CD8-positive, alpha-beta memory T cell (primary cell): ENCODE results near the gene NBDY. TPM values are rescaled to one million over a fixed set of nuclear protein-coding genes. Genes with fewer than 3 reads are reported as not detected.

Source experiments
- CTCF ChIA-PET: fragments of 350-600 bp; sonication (Branson Sonifier 250); formaldehyde crosslinking; loops from one replicate; lab custom pipeline; 2021; ENCODE audit warnings: antibody characterized with exemption; lab: Charles Lee
- POLR2A ChIA-PET: fragments of 350-600 bp; sonication (Branson Sonifier 250); formaldehyde crosslinking; loops from one replicate; lab custom pipeline; 2021; ENCODE audit warnings: antibody characterized with exemption; lab: Charles Lee
- DNase-seq, 5 donors: peaks; one replicate each; pipeline versions ENCODE4 v3.0.0 to v3.0.0-alpha.2; 2020 to 2022; ENCODE audit warnings: mixed read lengths in 1 of 5
- H3K27ac ChIP-seq: one replicate; pipeline ENCODE4 v1.7.0; 2013; ENCODE audit warnings: low read depth, mild to moderate bottlenecking, low read length, moderate library complexity
- H3K27me3 ChIP-seq: 2 replicates; pipeline ENCODE4 v1.7.0; 2013; ENCODE audit warnings: low read length, mild to moderate bottlenecking; ENCODE audit not compliant: insufficient read depth, poor library complexity, severe bottlenecking
- H3K36me3 ChIP-seq: 2 replicates; pipeline ENCODE4 v1.7.0; 2013; ENCODE audit warnings: mild to moderate bottlenecking, low read length, moderate library complexity; ENCODE audit not compliant: insufficient read depth
- H3K4me1 ChIP-seq: 2 replicates; pipeline ENCODE4 v1.7.0; 2013; ENCODE audit warnings: mild to moderate bottlenecking, low read length, moderate library complexity; ENCODE audit not compliant: insufficient read depth
- H3K4me3 ChIP-seq: 2 replicates; pipeline ENCODE4 v1.7.0; 2013; ENCODE audit warnings: mild to moderate bottlenecking, low read length
- H3K9me3 ChIP-seq: 2 replicates; pipeline ENCODE4 v1.7.0; 2013; ENCODE audit warnings: mild to moderate bottlenecking, low read length
- H3K27ac Mint-ChIP-seq, 8 donors: one replicate each; pipeline ENCODE4 v1.8.0; 2020 to 2021; ENCODE audit warnings: mixed read lengths in 8 of 8, mild to moderate bottlenecking in 6 of 8, inconsistent platforms in 3 of 8, moderate library complexity in 3 of 8
- H3K27me3 Mint-ChIP-seq, 2 donors: one replicate each; pipeline ENCODE4 v1.8.0; 2020 to 2021; ENCODE audit warnings: mixed read lengths in 2 of 2, mild to moderate bottlenecking in 1 of 2, moderate library complexity in 1 of 2
- H3K36me3 Mint-ChIP-seq, 3 donors: one replicate each; pipeline ENCODE4 v1.8.0; 2020 to 2021; ENCODE audit warnings: mixed read lengths in 3 of 3, inconsistent platforms in 1 of 3, mild to moderate bottlenecking in 1 of 3
- H3K4me1 Mint-ChIP-seq, 3 donors: one replicate each; pipeline ENCODE4 v1.8.0; 2020 to 2021; ENCODE audit warnings: mixed read lengths in 3 of 3, inconsistent platforms in 1 of 3, mild to moderate bottlenecking in 1 of 3
- H3K4me3 Mint-ChIP-seq, 7 donors: one replicate each; pipeline ENCODE4 v1.8.0; 2020 to 2021; ENCODE audit warnings: mixed read lengths in 7 of 7, mild to moderate bottlenecking in 6 of 7, moderate library complexity in 4 of 7, inconsistent platforms in 2 of 7
- H3K9me3 Mint-ChIP-seq, 5 donors: one replicate each; pipeline ENCODE4 v1.8.0; 2020 to 2022; ENCODE audit warnings: mixed read lengths in 5 of 5, mild to moderate bottlenecking in 3 of 5, moderate library complexity in 2 of 5, inconsistent platforms in 1 of 5
- polyA plus RNA-seq: library from polyadenylated mRNA; unstranded; fragments of 300-500 nt; fragmentation: Illumina TruSeq; gene quantifications from one replicate; pipeline ENCODE4 v1.2.3, GENCODE V29; 2021
- total RNA-seq, 2 experiments: library from RNA; stranded (reverse); gene quantifications; one replicate each; pipeline ENCODE4 v1.2.3, GENCODE V29; 2021

NBDY gene
- total and polyA plus RNA-seq, 3 experiments from 2014 or later: 34.1 to 65.2 (median 34.8) TPM

DNA sequence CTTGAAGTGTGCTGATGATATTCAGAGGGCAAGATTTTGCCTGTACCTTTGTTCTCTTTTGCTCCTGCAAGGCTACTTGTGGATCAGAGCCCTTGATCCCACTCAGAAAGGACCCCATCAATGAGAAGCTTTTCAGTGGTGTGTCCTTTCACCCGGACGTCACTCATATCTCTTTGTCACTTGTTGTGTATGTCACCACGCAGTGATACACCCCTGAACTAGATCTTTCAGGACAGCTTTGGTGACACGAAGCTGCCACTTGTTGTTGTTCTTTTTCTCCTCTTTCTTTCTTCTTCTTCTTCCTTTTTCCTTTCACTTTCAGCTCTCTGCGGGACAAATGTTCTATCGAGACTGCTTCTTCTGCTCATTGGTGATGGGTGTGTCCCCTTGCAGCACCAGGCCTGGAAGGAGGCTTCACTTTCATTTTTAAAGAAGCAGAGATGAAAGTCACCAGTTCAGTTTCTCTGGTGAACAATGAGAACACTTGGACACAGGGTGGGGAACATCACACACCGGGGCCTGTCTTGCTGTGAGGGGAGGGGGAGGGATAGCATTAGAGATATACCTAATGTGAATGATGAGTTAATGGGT is 83.6 kb downstream of the NBDY start:
- peak in 3 of 5 donors; percentile 52 to 66 (median 65) for DNase-seq
- ChIA-PET POLR2A (no interaction called here), CTCF (no interaction called here)
- Mint-ChIP-seq H3K27ac (peak overlapping the region; percentile 86 to 99 (median 94)), H3K27me3 (no peaks in the 10 kb centered on the region), H3K36me3 (peaks cover 3% of the 10 kb centered on the region in 3 donors), H3K4me1 (peaks cover 28 to 64% (median 34%) of the 10 kb centered on the region in 3 donors), H3K4me3 (peak overlapping the region; percentile 22 to 82 (median 78)), H3K9me3 (no peaks in the 10 kb centered on the region)
- Histone ChIP-seq H3K4me1 (peaks cover 15% of the 10 kb centered on the region), H3K4me3 (peak overlapping the region; percentile 49), H3K27ac (peak overlapping the region; percentile 53), H3K27me3 (no peaks in the 10 kb centered on the region), H3K36me3 (no peaks in the 10 kb centered on the region), H3K9me3 (no peaks in the 10 kb centered on the region)

DNA sequence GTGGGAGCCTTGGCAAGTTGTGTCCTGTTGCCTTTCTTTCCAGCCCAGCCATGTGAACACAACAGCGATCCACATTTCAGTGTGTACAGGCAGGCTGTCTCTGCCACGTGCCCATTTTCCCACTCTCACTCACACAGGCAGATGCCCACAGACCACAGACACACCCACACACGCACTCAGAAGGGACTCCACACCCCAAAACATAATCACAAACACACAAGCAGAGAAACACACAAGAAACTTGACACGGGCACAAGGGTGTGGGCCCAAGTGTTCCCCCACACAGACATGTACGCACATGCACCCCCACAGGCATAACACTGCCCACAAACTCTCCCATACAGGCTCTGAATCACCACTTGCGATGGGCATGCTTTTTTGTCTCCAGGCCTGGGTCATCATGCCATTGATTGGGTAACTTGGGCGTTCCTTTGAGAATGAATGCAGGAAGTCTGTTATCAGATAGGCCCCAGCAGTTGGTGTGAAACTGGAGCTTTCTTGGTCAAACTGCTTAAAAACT is 84.3 kb downstream of the NBDY start:
- DNase-seq: peak; percentile 41 to 78 (median 66)
- H3K27ac Mint-ChIP-seq: peak overlapping the region; percentile 86 to 99 (median 94)
- H3K27me3 ChIP-seq: no peaks in the 10 kb centered on the region
- H3K9me3 Mint-ChIP-seq: no peaks in the 10 kb centered on the region
- no peak overlapping the region for H3K4me3 ChIP-seq
- H3K4me1 ChIP-seq: peaks cover 15% of the 10 kb centered on the region
- H3K36me3 Mint-ChIP-seq: peaks cover 3% of the 10 kb centered on the region in 3 donors
- H3K9me3 ChIP-seq: no peaks in the 10 kb centered on the region
- H3K4me1 Mint-ChIP-seq: peaks cover 28 to 62% (median 34%) of the 10 kb centered on the region in 3 donors
- no peaks in the 10 kb centered on the region for H3K27me3 Mint-ChIP-seq
- POLR2A ChIA-PET: no interaction called here
- H3K27ac ChIP-seq: peak overlapping the region; percentile 53
- CTCF ChIA-PET: no interaction called here
- H3K4me3 Mint-ChIP-seq: peak overlapping the region; percentile 29 to 82 (median 78)
- H3K36me3 ChIP-seq: no peaks in the 10 kb centered on the region

DNA sequence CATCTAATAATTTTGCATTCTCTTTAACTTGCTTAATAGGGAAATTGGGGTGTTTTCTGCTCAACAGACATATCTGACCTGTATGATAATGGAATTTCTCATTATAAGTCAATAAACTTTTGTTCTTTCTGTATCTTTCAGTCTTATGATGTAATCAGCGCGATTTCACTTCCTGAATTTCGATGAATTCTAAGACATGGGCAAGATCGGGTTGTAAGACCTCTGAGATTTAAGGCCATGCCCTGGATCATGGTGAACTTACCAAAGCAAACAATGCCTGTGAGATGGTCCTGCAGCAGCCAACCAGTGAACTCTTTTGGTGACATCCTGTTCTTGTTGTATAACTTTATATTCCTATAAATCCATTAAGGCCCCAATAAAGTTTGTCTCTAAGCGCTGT is 88.1 kb downstream of the NBDY start:
- Histone ChIP-seq H3K27me3 (no peaks in the 10 kb centered on the region), H3K4me1 (peaks cover 14% of the 10 kb centered on the region), H3K36me3 (no peaks in the 10 kb centered on the region), H3K27ac (no peak overlapping the region), H3K9me3 (no peaks in the 10 kb centered on the region), H3K4me3 (no peak overlapping the region)
- H3K27ac Mint-ChIP-seq: no peak overlapping the region
- H3K9me3 Mint-ChIP-seq: no peaks in the 10 kb centered on the region
- H3K27me3 Mint-ChIP-seq: no peaks in the 10 kb centered on the region
- no peak for DNase-seq
- H3K4me3 Mint-ChIP-seq: no peak overlapping the region
- peaks cover 25 to 27% (median 26%) of the 10 kb centered on the region in 3 donors for H3K4me1 Mint-ChIP-seq
- peaks cover 3 to 6% (median 3%) of the 10 kb centered on the region in 3 donors for H3K36me3 Mint-ChIP-seq
- CTCF ChIA-PET: no interaction called here
- POLR2A ChIA-PET: no interaction called here

DNA sequence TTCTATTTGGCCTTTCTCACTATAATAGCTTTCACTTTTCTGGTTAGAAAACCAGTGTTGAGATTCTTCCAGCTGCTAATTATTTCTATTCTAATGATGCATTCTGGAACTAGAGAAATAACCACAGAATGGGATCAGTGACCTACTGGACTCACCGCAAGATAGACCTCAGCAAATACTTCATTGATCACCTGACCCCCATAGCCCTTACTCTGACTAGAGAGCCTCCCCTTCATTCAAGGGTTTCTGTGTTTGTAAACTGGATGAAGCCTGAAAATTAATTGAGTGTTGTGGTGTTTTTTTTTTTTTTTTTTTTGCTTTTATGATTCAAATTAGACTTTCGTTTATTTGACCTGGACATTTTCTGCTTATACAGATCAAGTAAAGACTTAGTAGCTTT is 97.0 kb downstream of the NBDY start:
- no peak overlapping the region for H3K27ac Mint-ChIP-seq
- Histone ChIP-seq H3K4me1 (no peaks in the 10 kb centered on the region), H3K27me3 (no peaks in the 10 kb centered on the region), H3K9me3 (no peaks in the 10 kb centered on the region), H3K4me3 (no peak overlapping the region), H3K36me3 (no peaks in the 10 kb centered on the region), H3K27ac (no peak overlapping the region)
- no peak for DNase-seq
- ChIA-PET CTCF (no interaction called here), POLR2A (no interaction called here)
- peaks cover 0 to 5% (median 0%) of the 10 kb centered on the region in 3 donors for H3K36me3 Mint-ChIP-seq
- H3K27me3 Mint-ChIP-seq: peaks cover 3 to 7% of the 10 kb centered on the region in 2 donors
- peaks cover 0 to 7% (median 2%) of the 10 kb centered on the region in 5 donors for H3K9me3 Mint-ChIP-seq
- no peaks in the 10 kb centered on the region for H3K4me1 Mint-ChIP-seq
- no peak overlapping the region for H3K4me3 Mint-ChIP-seq

DNA sequence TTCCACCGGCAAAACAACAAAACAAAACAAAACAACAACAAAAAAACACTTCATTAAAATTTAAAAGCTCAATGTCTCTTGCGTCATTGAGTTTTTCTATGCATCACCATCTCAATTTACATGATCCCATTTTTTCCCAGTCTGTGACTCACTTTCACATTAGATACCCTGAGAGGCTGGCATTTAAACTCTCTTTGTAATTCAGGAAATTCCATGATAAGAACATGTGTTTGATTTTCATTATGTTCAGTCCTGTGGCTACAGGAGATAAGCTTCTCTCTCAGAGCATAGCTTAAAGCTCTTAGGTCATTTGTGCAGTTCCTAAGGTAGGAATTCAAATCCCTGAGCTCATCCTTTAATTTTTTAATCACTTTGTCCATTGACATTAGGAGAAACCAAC is 104.6 kb downstream of the NBDY start:
- peaks cover 0 to 4% (median 0%) of the 10 kb centered on the region in 3 donors for H3K36me3 Mint-ChIP-seq
- ChIA-PET POLR2A (no interaction called here), CTCF (no interaction called here)
- no peak overlapping the region for H3K27ac ChIP-seq
- H3K9me3 Mint-ChIP-seq: peaks cover 0 to under 1% (median 0%) of the 10 kb centered on the region in 5 donors
- H3K9me3 ChIP-seq: no peaks in the 10 kb centered on the region
- peaks cover 3 to 7% of the 10 kb centered on the region in 2 donors for H3K27me3 Mint-ChIP-seq
- no peak overlapping the region for H3K4me3 ChIP-seq
- DNase-seq: no peak
- no peaks in the 10 kb centered on the region for H3K4me1 Mint-ChIP-seq
- H3K4me1 ChIP-seq: no peaks in the 10 kb centered on the region
- H3K27ac Mint-ChIP-seq: no peak overlapping the region
- H3K4me3 Mint-ChIP-seq: no peak overlapping the region
- H3K36me3 ChIP-seq: no peaks in the 10 kb centered on the region
- no peaks in the 10 kb centered on the region for H3K27me3 ChIP-seq

DNA sequence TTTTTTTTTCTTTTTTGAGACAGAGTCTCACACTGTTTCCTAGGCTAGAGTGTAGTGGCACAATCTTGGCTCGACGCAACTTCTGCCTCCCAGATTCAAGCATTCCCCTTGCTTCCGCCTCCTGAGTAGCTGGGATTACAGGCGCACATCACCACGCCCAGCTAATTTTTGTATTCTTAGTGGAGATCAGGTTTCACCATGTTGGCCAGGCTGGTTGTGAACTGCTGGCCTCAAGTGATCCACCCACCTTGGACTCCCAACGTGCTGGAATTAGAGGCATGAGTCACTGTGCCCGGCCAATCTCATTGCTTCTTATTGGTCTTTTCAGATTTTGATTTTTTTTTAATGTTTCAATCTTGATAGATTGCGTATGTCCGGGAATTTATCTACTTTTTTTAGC is 124.4 kb downstream of the NBDY start:
- no peaks in the 10 kb centered on the region for H3K9me3 Mint-ChIP-seq
- H3K9me3 ChIP-seq: no peaks in the 10 kb centered on the region
- no peak for DNase-seq
- POLR2A ChIA-PET: no interaction called here
- no peak overlapping the region for H3K27ac Mint-ChIP-seq
- no peaks in the 10 kb centered on the region for H3K36me3 ChIP-seq
- no peak overlapping the region for H3K27ac ChIP-seq
- CTCF ChIA-PET: no interaction called here
- no peaks in the 10 kb centered on the region for H3K4me1 Mint-ChIP-seq
- no peak overlapping the region for H3K4me3 Mint-ChIP-seq
- no peaks in the 10 kb centered on the region for H3K36me3 Mint-ChIP-seq
- no peak overlapping the region for H3K4me3 ChIP-seq
- H3K4me1 ChIP-seq: no peaks in the 10 kb centered on the region
- no peaks in the 10 kb centered on the region for H3K27me3 ChIP-seq
- H3K27me3 Mint-ChIP-seq: peaks cover 0 to 5% of the 10 kb centered on the region in 2 donors

DNA sequence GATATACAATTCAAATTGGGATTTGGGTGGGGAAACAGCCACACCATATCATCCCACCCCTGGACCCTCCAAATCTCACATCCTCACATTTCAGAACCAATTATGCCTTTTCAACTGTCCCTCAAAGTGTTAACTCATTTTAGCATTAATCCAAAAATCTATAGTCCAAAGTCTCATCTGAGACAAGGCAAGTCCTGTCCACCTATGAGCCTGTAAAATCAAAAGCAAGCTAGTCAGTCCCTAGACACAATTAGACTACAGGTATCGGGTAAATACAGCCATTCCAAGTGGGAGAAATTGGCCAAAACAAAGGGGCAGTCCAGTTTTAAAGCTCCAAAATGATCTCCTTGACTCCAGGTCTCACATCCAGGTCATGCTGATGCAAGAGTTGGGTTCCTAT is 128.0 kb downstream of the NBDY start:
- ChIA-PET POLR2A (no interaction called here), CTCF (no interaction called here)
- Histone ChIP-seq H3K27me3 (no peaks in the 10 kb centered on the region), H3K4me1 (no peaks in the 10 kb centered on the region), H3K27ac (no peak overlapping the region), H3K4me3 (no peak overlapping the region), H3K36me3 (no peaks in the 10 kb centered on the region), H3K9me3 (no peaks in the 10 kb centered on the region)
- Mint-ChIP-seq H3K4me3 (no peak overlapping the region), H3K4me1 (no peaks in the 10 kb centered on the region), H3K27ac (no peak overlapping the region), H3K36me3 (no peaks in the 10 kb centered on the region), H3K27me3 (peaks cover 0 to 9% of the 10 kb centered on the region in 2 donors), H3K9me3 (no peaks in the 10 kb centered on the region)
- no peak for DNase-seq

DNA sequence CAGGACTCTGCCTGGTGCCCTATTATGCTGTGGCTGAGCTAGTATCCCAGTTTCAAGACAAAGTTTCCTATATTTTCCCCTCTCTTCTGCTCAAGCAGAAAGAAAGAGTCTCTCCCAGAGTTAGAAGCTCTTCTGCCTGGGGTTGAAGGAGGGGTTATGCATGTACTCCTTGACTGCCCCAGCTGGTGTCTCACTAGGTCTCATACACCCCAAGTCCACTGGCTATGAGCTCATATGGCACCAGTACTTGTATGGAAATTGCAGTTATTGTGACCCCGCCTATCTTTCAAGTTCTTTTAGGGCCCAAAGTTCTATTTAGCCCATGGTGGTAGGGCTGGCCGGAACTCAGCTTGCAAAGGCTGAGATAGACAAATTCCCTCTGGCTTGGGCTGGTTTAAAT is 131.8 kb downstream of the NBDY start:
- Mint-ChIP-seq H3K9me3 (no peaks in the 10 kb centered on the region), H3K4me3 (no peak overlapping the region), H3K4me1 (no peaks in the 10 kb centered on the region), H3K36me3 (no peaks in the 10 kb centered on the region), H3K27ac (no peak overlapping the region), H3K27me3 (peaks cover 0 to 9% of the 10 kb centered on the region in 2 donors)
- CTCF ChIA-PET: no interaction called here
- POLR2A ChIA-PET: no interaction called here
- Histone ChIP-seq H3K4me1 (no peaks in the 10 kb centered on the region), H3K9me3 (no peaks in the 10 kb centered on the region), H3K27ac (no peak overlapping the region), H3K36me3 (no peaks in the 10 kb centered on the region), H3K27me3 (no peaks in the 10 kb centered on the region), H3K4me3 (no peak overlapping the region)
- DNase-seq: no peak
